ENCODE results near the gene NXNL2.

The NXNL2 gene

DNA sequence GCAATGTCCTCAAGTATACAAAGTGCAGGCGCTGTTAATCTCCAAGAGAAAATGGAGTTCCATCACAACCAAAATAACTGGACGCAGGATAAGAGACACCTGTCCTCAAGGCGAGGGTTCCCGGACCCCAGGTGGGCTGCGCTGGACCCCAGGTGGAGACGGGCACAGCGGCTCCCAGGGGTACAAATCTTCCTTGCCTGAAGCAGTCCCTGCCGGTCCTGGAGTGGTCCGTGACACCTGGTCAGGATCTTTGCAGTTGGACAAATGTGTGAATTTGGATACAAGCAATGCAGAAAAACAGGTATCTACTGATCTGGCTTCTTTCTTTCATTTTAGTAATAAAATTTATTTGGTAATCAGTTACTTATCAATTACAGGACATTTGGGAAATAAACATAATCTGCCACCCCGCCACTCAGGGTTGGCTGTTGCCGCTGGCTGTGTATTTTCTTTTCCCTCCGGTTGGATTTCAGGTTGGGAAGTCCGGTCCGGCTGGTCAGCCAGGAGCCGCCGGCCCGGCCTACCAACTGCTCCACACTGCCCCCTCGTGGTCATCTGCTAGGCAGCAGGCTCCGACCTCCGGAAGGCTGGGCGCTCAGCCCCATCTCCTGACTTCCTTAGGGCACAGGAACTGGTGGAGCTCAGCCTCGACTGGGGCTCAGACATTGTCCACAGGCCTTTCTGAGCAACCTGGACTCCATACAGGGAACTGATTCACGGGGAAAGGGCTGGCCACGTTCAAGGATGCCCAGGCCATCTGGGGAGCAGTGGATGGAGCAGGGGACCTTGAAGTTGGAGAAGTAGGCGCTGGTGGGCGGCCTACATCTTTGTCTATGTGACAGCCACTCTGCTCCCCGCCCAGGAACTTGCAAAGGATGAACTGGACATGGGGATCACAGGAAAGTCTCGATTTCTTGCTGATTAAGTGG, 43.4 kb downstream of the NXNL2 start:
- DNase-seq (ENCODE audit: low read depth): peak; percentile 80

DNA sequence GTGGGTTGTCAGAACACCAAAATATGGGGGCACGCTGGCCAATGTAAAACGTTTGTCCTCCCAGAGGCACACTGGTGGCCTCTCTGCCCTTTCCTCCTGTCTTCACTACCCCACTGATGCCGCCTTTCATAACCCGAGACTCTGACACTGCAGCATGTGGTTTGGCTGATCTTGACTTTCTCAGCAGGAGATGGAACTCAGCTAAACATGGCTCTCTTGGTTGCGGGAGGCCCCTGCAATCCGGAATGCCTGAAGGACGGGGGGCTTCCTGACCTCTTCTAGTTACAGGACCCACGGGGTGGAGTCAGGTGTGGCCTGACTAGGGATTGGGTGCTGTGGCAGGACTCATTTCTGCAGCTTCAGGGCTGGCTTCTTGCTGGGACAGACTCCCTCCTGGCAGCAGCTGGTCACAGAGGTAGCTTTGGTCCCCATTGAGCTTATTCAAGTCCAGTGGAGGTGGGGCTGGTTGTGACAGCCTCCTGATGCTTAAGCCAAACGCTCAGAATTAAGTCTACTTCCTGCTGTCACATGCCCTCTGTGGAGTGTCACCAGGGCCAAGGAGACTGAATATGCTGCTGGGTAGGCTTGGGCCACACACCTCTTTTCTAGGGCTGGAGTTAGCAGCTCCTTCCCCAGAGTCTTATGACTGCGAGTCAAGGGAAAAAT, 44.2 kb downstream of the NXNL2 start:
- DNase-seq (ENCODE audit: low read depth): no peak

- peak; percentile 15 for DNase-seq (ENCODE audit: low read depth)
These were observed 46.0 kb downstream of the NXNL2 start for GRCh38 chr9:88580961-88581360.

GRCh38 chr9:88583901-88584596, 49.1 kb downstream of the NXNL2 start:
- peak; percentile 87 for DNase-seq (ENCODE audit: low read depth)

- DNase-seq (ENCODE audit: low read depth): no peak
These were observed 50.4 kb downstream of the NXNL2 start for GRCh38 chr9:88585426-88585825.

DNA sequence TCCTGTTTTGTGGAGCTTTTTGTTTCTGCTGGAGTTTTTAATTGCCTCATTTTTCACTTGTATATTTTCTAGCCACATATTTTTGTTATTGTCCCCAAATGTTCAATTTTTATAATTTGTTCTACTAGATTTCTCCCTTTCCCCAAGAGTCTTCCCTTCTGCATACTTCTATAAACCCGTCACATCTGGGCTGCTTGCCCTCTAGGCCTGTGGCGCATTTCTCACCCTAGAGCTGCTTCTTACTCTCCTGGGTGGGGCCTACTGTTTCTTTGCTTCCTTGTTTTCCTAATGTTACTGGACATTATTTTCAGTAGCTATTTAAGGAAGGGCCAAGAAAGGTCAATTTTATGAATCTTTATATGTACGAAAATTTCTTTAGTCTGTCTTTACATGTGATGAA, 51.5 kb downstream of the NXNL2 start:
- DNase-seq (ENCODE audit: low read depth): peak; percentile 35

- peak; percentile 25 for DNase-seq (ENCODE audit: low read depth)
These were observed 52.2 kb downstream of the NXNL2 start for GRCh38 chr9:88587182-88587581.

DNA sequence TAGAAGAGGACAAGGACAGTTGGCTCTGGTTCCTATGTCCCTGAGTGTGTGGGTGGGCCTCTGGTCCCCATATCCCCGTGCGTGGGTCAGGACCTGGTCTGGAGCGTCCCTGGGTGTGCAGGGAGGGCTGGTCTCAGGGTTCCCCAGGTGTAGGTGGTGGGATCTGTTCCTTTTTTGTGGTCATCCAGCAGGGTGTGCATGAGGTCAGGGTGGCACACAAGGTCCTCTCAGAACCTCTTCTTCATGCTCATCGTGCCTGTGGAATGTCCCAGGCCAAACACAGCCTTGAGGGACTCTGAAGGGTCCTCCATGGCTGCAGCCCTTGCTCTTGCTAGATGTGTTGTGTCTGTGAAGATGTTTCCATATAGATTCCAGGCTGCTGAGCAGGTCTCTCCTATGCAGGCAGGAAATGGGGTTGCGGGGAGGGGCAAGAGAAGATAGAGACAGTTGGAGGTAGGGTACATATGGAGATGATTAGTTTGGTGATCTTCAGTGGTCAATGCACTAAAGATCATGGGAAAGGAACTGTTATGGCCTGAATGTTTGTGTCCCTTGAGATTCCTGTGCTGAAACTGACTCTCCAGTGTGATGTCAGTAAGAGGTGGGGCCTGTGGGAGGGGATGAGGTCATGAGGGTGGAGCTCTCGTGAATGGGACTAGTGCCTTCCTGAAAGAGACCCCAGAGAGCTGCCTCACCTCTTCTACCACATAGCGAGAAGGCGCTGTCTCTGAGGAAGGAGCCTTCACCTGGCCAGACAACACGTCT, 53.1 kb downstream of the NXNL2 start:
- DNase-seq (ENCODE audit: low read depth): no peak

GRCh38 chr9:88589656-88590055, 54.7 kb downstream of the NXNL2 start:
- no peak for DNase-seq (ENCODE audit: low read depth)

- DNase-seq (ENCODE audit: low read depth): peak; percentile 19
These were observed 55.7 kb downstream of the NXNL2 start for GRCh38 chr9:88590558-88591146.

DNA sequence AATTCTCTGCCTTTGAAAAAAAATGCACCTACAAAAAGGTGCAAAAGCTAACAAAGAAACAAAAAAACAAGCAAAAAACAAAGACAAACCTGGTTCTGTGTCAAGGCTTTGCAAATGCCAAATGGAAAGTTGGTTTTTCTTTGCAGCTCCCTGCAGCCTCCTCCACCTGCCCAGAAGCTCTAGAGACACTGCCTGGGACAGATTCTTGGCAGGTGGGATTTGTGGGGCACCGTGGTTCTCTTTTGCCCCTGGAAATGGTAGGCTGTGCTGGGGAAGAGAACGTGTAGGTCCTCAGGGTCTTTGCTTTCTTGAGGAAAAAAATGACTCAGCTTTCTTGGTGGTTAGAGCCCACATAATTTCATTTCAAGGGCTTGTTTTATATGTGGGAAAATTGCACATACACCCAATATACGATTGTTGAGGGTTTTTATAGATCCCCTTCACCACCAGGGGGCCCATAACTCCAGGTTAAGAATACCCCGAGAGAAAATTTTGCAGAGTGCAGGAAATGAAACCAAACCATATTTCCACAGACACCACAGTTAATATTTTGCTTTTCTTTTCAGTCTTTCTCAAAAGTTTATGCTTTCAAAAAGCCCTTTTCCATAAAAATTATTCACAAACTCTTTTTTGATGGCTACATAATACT, 58.7 kb downstream of the NXNL2 start:
- DNase-seq (ENCODE audit: low read depth): peak; percentile 81
